Motor neuron (in vitro differentiated cells): Measurements from ENCODE around the gene PCGF2. TPM values are rescaled to one million over a fixed set of nuclear protein-coding genes. Genes with fewer than 3 reads are reported as not detected.

Source experiments
- ATAC-seq, 8 experiments: fragments of 200-7000 bp; cut with Tn5 transposase; replicated peaks in 6 of 8; 2 replicates each; pipeline ENCODE4 v1.8.0; 2021; ENCODE audit warnings: mild to moderate bottlenecking in 8 of 8, moderate library complexity in 8 of 8
- H3K27ac ChIP-seq, 2 donors: fragments of 250-450 bp; sonication (Bioruptor Pico); 2 replicates each; pipeline ENCODE4 v1.9.0; 2021; ENCODE audit warnings: antibody characterized with exemption in 2 of 2, mild to moderate bottlenecking in 2 of 2, moderate library complexity in 1 of 2
- H3K4me1 ChIP-seq, 2 donors: fragments of 250-450 bp; sonication (Bioruptor Pico); replicated peaks in 1 of 2; 2 replicates each; pipeline ENCODE4 v1.6.1; 2021; ENCODE audit warnings: antibody characterized with exemption in 2 of 2, mild to moderate bottlenecking in 2 of 2, moderate library complexity in 1 of 2
- H3K4me3 ChIP-seq, 5 donors: fragments of 250-450 bp; sonication (Bioruptor Pico); 2 replicates each; pipeline ENCODE4 v1.9.0; 2021; ENCODE audit warnings: antibody characterized with exemption in 5 of 5, mild to moderate bottlenecking in 5 of 5, moderate library complexity in 4 of 5
- WGBS, 10 experiments: fragments of 450-650 bp; shearing (Covaris generic); methylation state at CpG; one replicate each; pipeline ENCODE4 v1.0.0; 2022; 5-methylcytosine and 5-hydroxymethylcytosine counted together
- in situ Hi-C, 9 experiments: fragments of 400-800 bp; cut with MboI; loops; one replicate each; pipeline ENCODE4 v1.15.0; 2021; ENCODE audit warnings: low sequenced_read_pairs in 9 of 9, low pct_unique_long_range_greater_than_20kb in 2 of 9; ENCODE audit not compliant: unreplicated experiment in 9 of 9
- total RNA-seq, 8 experiments: library from RNA; unstranded; fragments of 300-600 nt; gene quantifications; 2 replicates each; pipeline versions ENCODE4 v1.2.3 to v1.2.4, GENCODE V29; 2022

PCGF2 gene
- total RNA-seq, 8 experiments from 2014 or later: 5.2 to 23.3 (median 16.8) TPM

DNA sequence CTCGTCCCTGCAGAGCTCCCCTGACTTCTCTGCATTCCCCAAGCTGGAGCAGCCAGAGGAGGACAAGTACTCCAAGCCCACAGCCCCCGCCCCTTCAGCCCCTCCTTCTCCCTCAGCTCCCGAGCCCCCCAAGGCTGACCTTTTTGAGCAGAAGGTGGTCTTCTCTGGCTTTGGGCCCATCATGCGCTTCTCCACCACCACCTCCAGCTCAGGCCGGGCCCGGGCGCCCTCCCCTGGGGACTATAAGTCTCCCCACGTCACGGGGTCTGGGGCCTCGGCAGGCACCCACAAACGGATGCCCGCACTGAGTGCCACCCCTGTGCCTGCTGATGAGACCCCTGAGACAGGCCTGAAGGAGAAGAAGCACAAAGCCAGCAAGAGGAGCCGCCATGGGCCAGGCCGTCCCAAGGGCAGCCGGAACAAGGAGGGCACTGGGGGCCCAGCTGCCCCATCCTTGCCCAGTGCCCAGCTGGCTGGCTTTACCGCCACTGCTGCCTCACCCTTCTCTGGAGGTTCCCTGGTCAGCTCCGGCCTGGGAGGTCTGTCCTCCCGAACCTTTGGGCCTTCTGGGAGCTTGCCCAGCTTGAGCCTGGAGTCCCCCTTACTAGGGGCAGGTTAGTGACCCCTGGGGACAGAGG is 31.6 kb downstream of the PCGF2 start:
- 80 to 86% methylated on average over 1 to 8 of the region's 18 CpGs; no CpG with 5 or more reads in 8 of the 10 experiments for WGBS, 10 experiments
- Histone ChIP-seq H3K27ac (no peak overlapping the region), H3K4me3 (no peak overlapping the region), H3K4me1 (peaks cover 12 to 13% of the 10 kb centered on the region in 2 donors)
- in situ Hi-C loops: no loop called here
- ATAC-seq: no peak

DNA sequence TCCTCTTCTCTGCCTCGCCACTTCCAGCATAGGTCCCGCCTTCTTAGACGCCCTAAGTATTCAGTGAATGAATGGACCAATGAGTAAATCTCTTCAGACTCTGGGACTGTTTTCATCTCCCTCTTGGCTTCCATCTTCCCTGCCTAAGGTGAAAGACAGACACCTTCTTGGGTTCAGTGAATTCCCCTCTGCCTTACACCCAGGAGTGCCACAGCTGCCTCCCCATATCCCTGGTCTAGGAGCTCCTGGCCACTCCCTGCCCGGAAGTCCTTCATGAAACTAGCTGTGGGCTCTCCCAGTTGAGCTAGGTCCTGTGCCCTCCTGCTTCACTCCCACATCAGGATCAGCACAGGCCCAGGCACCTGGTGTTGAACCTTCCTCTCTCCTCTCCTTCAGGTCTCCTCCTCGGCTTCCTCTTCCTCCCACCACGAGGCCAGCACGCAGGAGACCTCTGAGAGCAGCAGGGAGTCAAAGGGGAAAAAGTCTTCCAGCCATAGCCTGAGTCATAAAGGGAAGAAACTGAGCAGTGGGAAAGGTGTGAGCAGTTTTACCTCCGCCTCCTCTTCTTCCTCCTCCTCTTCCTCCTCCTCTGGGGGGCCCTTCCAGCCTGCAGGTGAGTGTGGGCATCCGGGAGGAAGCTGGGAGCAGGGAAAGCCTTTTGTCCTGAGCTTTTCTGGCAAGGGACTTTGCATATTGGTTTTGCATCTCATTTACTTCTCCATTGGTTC is 32.8 kb downstream of the PCGF2 start:
- ATAC-seq: no peak
- H3K27ac ChIP-seq: no peak overlapping the region
- WGBS, 10 experiments: 17 to 100% (median 83%) methylated on average over 1 to 5 of the region's 9 CpGs
- peaks cover 2 to 10% of the 10 kb centered on the region in 2 donors for H3K4me1 ChIP-seq
- no peak overlapping the region for H3K4me3 ChIP-seq
- in situ Hi-C loops: no loop called here

DNA sequence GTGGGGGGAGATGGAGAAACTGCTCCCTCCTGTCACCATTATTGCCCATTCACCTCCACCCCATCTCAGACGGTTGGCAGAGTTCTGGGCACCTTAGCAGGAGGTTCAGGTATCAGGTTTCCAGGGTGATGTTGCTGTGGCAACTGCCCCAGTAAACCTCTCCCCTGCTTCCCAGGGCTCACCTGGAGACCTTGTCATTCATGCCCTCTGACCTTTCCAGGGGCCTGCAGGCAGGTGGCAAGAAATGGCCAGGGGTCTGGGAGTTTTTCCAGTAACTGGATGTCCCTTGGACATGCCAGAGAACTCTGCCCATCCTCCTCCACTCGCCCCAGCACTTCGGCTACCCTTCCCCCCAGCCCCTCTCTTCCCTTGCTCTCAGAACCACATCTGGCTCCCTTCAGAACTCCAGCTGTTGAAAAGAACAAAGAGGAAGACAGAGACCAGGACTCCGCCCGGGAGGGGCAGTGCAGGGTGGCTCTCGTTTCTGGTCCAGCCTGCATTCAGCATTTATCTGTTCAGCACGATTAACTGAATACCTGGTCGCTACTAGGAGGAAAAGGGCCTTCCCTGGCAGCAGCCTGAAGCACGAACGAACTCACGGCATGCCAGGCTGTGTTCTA is 34.6 kb downstream of the PCGF2 start:
- in situ Hi-C loops: no loop called here
- Histone ChIP-seq H3K4me3 (no peak overlapping the region), H3K27ac (no peak overlapping the region), H3K4me1 (no peaks in the 10 kb centered on the region)
- 40 to 100% (median 80%) methylated on average over 1 to 7 of the region's 11 CpGs; no CpG with 5 or more reads in 5 of the 10 experiments for WGBS, 10 experiments
- peak in 1 of 8 experiments; percentile 68 for ATAC-seq

DNA sequence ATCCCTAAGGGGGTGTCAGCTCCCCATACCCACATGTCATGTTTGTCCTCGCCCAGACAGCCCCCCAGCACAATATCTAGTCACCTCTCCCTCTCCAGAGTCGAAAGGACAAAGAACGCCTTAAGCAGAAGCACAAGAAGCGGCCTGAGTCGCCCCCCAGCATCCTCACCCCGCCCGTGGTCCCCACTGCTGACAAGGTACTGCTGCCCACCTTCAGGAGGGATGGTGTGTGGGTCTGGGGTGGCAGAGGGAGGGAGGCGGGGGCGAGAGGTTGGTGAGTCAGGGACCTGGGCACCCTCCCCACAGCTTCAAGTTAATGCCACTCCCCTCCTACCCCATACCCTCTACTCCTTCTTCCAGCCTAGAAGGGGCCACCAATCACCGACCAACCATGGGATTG is 35.5 kb downstream of the PCGF2 start:
- H3K27ac ChIP-seq: no peak overlapping the region
- no peak overlapping the region for H3K4me3 ChIP-seq
- ATAC-seq: no peak
- WGBS, 10 experiments: no CpG with 5 or more reads among the region's 10 CpGs
- H3K4me1 ChIP-seq: no peaks in the 10 kb centered on the region
- in situ Hi-C loops: no loop called here

DNA sequence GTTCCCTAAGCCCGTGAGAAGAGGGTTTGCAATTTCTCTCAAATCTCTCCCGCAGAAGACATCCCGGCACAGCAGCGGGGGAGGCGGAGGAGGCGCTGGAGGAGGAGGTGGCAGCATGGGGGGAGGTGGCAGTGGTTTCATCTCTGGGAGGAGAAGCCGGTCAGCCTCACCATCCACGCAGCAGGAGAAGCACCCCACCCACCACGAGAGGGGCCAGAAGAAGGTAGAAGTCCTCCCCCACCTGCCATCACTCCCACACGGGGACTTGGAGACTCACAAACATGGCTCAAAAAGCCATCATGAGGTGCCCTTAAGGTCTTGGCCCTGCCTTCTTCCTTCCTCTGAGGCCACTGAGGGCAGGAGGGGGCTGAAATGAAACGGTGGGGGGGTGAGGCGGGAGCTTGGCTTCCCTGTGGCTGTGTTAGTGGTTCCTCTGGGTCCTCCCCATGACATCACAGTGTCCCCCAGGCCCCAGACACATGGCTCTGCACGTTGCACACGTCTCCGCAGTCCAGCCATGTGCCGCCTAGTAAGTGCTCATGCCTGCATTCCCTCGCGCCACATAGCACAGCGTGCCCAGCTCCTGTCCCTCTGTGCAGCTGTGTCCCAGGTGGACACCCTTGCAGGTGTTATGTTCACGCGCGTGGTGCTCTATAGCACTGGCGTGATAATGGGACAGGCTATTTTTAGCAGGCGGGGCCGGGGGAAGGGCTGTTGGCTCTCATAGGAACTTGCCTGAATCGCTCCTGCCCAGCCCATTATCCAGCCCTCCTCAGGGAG is 36.2 kb downstream of the PCGF2 start:
- no peaks in the 10 kb centered on the region for H3K4me1 ChIP-seq
- peak in 3 of 8 experiments; percentile 6 to 15 (median 8) for ATAC-seq
- WGBS, 10 experiments: 61 to 100% (median 80%) methylated on average over 1 to 5 of the region's 26 CpGs; no CpG with 5 or more reads in 7 of the 10 experiments
- in situ Hi-C loops: no loop called here
- no peak overlapping the region for H3K27ac ChIP-seq
- no peak overlapping the region for H3K4me3 ChIP-seq

DNA sequence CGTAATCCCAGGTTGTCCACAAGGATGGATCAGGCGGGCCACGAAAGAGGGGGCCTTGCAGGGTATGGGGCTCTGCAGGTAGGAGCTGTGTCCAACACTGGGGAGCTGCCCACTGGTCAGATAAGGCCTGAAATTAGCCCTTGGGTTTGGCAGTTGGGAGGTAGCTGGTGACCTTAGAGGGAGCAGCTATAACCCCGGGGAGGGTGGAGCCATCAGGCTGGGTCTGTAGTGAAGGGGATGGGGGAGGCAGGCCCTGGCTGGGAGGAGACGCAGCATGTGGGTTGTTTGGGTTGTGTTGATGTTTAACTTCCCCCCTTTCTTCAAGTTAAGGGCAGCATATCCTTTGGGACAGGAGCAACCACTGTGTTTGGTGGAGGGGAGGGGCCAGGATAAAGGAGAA is 37.2 kb downstream of the PCGF2 start:
- Histone ChIP-seq H3K4me1 (peaks cover 0 to 6% of the 10 kb centered on the region in 2 donors), H3K27ac (no peak overlapping the region), H3K4me3 (no peak overlapping the region)
- in situ Hi-C loops: no loop called here
- ATAC-seq: no peak
- WGBS, 10 experiments: 47 to 100% (median 75%) methylated on average over 3 to 4 of the region's 5 CpGs; no CpG with 5 or more reads in 6 of the 10 experiments

DNA sequence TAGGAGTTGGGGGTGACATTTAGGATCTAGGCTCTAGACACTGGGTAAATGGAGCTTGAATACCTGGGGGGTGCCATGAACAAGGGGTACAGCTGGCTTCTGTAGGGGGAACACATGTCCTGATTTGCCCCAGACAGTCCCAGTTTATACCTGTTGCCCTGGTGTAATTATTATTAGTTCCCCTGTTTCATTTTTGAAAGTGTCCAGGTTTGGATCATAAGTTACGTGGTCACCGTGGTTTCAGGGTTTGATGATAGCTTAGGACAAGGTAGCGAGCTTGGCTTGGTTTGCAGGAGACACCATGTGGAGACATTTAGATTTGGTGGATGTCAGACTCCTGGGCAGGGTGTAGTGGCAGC is 37.6 kb downstream of the PCGF2 start:
- no peak overlapping the region for H3K4me3 ChIP-seq
- no peak for ATAC-seq
- in situ Hi-C loops: no loop called here
- peaks cover 0 to 6% of the 10 kb centered on the region in 2 donors for H3K4me1 ChIP-seq
- no peak overlapping the region for H3K27ac ChIP-seq
- 80 to 100% (median 87%) methylated on average over 1 to 3 of the region's 3 CpGs; no CpG with 5 or more reads in 2 of the 10 experiments for WGBS, 10 experiments

DNA sequence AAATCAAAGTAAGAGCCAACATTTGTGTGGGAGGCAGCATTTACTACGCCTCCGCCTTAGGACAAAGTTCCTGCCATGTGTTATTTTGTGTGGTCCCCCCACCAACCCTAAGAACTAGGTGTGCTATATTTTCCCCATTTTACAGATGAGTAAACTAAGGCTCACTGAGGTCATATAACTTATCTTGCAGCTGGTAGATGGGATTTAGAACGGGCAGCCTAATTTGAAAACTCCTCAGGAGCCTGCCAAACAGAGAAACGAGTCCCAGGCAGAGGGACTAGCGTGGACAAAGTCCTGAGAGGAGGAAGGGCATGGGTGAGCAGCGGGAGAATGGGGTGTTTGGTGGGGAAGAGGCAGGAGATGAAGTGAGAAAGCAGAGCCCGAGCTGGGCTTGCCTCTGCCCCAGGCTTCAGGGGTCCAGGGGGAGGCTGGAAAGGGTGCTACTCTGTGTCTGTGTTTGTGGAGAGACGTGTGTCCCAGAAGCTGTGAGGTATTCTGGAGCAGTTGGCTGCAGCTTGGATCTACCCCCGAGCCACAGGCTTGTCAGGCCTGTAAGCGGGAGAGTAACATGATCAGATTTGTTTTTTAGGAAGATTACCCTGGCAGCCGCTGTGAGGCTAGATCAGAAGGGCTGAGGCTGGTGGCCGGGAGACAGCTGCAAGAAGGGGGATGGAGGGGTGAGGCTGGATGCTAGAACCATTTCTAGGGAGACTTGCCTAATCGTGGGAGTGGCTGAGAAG is 38.1 kb downstream of the PCGF2 start:
- no peak for ATAC-seq
- Histone ChIP-seq H3K4me3 (no peak overlapping the region), H3K27ac (no peak overlapping the region), H3K4me1 (peaks cover 0 to 6% of the 10 kb centered on the region in 2 donors)
- WGBS, 10 experiments: 47 to 100% (median 64%) methylated on average over 1 to 9 of the region's 13 CpGs; no CpG with 5 or more reads in 1 of the 10 experiments
- in situ Hi-C loops: no loop called here

DNA sequence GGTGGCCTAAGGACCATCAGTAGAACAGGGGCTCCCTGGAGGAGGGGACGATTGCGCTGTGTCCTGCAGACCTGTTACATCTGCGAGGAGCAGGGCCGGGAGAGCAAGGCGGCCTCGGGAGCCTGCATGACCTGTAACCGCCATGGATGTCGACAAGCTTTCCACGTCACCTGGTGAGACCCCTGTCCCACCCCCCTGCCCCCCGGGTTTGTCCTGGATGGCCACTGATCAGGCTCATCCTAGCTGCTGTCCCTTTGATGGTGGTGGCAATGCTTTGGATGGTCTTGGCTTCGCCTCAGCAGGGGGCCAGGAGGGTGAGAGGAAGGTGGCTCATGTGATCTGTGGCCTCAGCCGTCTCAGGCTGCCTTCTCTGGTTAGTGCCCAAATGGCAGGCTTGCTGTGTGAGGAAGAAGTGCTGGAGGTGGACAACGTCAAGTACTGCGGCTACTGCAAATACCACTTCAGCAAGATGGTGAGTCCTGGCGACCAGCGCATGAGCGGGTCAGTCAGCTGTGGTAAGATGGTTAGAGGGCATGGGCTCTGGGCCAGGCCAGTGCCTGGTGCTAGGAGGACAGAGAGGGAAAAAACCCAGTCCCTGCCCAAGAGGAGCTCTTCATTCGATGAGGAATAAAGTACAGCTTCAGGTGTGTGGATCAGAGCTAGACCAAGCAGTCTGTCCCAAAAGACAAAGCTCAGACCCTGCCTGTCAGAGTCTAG is 38.9 kb downstream of the PCGF2 start:
- Histone ChIP-seq H3K4me1 (peaks cover 0 to 7% of the 10 kb centered on the region in 2 donors), H3K27ac (no peak overlapping the region), H3K4me3 (no peak overlapping the region)
- WGBS, 10 experiments: 80 to 100% (median 100%) methylated on average over 1 to 6 of the region's 18 CpGs; no CpG with 5 or more reads in 3 of the 10 experiments
- ATAC-seq: no peak
- in situ Hi-C loops: no loop called here

DNA sequence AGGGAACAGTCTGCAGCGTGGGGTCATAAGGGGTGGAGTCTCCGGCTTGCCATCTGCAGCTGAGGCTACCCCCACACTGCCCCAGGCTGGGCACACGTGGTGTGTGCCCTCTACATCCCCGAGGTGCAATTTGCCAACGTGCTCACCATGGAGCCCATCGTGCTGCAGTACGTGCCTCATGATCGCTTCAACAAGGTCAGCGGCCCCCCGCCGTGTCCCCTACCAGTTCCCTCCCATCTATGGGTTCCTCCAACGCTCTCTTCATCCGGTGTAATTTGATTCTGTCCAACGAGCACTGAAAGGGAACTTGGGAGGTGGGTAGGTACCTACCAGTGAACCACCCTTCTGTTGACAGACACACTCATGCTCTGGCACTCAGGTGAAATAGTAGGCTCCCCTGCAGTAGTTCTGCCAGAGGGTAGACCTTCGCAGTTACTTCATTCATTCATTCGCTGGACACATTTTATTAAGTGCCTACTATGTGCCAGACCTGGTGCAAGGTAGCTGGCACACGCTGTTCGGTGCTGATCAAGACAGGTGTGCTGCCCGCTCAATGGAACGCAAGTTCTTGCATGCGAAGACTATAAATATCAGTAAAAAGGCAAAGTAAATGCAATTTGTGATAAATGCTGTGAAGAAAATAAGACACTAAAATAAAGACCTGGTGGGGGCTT is 40.3 kb downstream of the PCGF2 start:
- in situ Hi-C loops: no loop called here
- no peak overlapping the region for H3K27ac ChIP-seq
- H3K4me3 ChIP-seq: no peak overlapping the region
- WGBS, 10 experiments: 67 to 100% (median 88%) methylated on average over 1 to 16 of the region's 21 CpGs; no CpG with 5 or more reads in 1 of the 10 experiments
- H3K4me1 ChIP-seq: peaks cover 9 to 15% of the 10 kb centered on the region in 2 donors
- ATAC-seq: no peak

DNA sequence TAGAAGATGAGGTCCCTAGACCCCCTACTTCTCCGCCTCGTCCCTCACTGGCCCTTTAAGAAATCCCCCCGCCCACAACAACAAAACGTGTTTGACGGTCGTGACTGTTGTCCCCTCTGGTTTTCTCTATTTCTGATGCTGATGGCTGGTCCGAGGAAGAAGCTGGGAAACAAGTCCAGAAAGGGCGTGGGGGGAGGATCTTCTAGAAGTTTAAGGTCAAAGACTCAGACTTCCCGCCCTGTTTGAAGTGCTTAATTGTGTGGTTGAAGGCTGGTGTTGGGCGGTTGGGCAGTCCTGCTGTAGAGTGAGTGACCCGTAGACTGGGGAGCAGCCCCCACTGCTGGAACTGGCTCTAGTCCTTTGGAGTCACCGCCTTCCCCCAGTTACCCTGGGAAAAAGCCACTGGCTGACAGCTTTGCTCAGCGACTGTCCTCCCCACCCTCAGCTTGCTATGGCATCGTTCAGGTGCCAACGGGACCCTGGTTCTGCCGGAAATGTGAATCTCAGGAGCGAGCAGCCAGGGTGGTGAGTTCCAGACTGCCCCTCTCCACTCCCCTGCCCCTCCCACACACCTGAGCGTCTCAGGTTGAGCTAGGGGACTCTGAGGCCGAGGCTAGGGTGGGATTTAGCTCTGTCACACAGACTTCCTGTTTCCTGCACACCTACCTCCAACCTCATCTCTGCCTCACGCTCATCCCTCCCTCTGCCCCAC is 41.5 kb downstream of the PCGF2 start:
- H3K27ac ChIP-seq: no peak overlapping the region

More for the DNA sequence above, 41.5 kb downstream of the PCGF2 start:
- peaks cover 9 to 16% of the 10 kb centered on the region in 2 donors for H3K4me1 ChIP-seq
- in situ Hi-C loops: no loop called here
- WGBS, 10 experiments: 0 to 100% (median 27%) methylated on average over 1 to 13 of the region's 20 CpGs; no CpG with 5 or more reads in 1 of the 10 experiments
- no peak for ATAC-seq
- peak overlapping the region; percentile 54 to 83 (median 69) for H3K4me3 ChIP-seq
